Transverse colon (tissue), 4 donors: ENCODE data around the gene ATG2A.

Experiments used
- POLR2AphosphoS5 ChIP-seq, 3 donors: sonication (generic); formaldehyde crosslinking; IDR thresholded peaks; one replicate each; pipeline ENCODE4 v1.6.1; 2016; ENCODE audit warnings: antibody characterized with exemption in 3 of 3
- TF ChIP-seq, protein P1 (sequence below), 5 experiments: fragments of 200-600 bp in 3 of 5; fragments of 450-650 bp in 2 of 5; sonication (generic) in 3 of 5; IDR thresholded peaks; 1 replicate in 2 of 5; 2 replicates in 3 of 5; pipeline ENCODE4 v1.5.1; 2016 to 2017; ENCODE audit warnings: antibody characterized with exemption in 5 of 5, inconsistent platforms in 3 of 5, mild to moderate bottlenecking in 2 of 5, moderate library complexity in 1 of 5

DNA sequence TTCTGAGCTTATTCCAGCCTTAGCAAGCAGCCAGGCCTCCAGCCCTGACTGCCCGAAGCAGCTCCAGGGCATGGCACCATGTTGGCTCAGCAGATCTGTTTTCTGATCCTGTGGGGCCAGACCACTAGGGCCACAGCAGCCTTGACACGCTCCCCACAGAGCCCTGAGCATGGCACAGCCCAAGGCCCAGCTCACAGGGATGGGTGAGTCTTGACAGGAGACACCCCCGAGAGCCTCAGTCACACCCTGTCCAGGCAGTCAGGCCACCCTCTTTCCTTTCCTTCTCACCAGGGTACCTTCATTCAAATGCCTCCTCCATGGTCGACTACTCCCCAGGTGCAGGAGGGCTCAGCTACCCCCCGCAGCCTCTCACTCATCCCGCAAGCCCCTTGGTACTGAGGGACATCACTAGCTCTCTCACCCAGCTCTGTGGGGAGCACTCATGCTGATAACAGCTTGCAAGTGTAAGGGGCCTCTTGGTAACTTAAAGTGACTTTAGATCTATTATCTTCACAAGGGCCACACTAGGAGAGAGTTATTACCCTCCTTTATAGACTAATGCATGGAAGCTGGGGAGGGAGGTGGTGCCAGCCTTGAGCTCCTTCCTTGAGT is 68.7 kb downstream of the ATG2A start:
- TF ChIP-seq, protein P1, sequence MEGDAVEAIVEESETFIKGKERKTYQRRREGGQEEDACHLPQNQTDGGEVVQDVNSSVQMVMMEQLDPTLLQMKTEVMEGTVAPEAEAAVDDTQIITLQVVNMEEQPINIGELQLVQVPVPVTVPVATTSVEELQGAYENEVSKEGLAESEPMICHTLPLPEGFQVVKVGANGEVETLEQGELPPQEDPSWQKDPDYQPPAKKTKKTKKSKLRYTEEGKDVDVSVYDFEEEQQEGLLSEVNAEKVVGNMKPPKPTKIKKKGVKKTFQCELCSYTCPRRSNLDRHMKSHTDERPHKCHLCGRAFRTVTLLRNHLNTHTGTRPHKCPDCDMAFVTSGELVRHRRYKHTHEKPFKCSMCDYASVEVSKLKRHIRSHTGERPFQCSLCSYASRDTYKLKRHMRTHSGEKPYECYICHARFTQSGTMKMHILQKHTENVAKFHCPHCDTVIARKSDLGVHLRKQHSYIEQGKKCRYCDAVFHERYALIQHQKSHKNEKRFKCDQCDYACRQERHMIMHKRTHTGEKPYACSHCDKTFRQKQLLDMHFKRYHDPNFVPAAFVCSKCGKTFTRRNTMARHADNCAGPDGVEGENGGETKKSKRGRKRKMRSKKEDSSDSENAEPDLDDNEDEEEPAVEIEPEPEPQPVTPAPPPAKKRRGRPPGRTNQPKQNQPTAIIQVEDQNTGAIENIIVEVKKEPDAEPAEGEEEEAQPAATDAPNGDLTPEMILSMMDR (IDR thresholded peaks at IDR 0.05) = no peak
- TF ChIP-seq POLR2AphosphoS5 (IDR thresholded peaks at IDR 0.05) = no peak
